ENCODE measurements around the gene BABAM1. TPM values are rescaled to one million over a fixed set of nuclear protein-coding genes. Genes with fewer than 3 reads are reported as not detected.
A peak's percentile ranks its signal among the peaks of the same experiment; 100 is the strongest.

Gene BABAM1
- total RNA-seq, 1 experiment from 2014 or later: 166 TPM

DNA sequence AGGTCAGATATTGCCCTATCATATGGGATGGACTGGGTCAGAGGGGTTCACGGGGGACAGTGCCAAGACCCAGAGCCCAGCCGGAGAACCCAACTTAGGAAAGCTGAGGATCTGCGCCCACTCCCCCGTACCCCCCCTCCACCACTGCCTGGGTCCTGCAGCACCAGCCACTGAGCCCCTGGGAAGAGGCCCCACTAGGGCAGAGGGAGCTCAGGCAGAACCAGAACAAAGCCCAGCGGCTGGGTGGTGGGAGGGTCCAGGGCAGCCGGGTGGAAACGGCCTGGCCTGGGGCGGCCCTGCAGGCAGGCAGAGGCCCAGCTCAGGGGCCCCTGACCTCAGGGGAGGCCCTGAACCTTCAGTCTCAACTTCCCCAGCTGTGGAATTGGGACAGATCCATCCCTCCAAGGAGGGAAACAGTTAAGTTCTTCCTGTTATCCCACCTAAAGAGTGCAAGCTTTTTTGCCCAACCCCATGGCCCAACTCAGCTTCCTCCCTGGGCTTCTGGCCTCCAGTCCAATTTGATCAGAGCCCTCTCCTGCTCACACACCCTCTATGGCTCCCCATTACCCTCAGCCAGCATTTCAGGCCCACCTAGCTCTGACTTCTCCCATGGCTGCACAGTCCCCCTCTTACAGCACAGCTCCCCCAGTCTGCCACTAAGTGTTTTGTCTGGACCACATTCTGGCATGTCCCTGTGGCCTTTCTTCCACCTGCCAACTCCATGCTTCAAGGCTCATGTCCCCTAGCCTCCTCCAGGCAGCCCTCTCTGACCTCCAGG, 24.6 kb upstream of the BABAM1 start:
- in situ Hi-C loops (cut with HindIII; ENCODE audit: low sequenced_read_pairs): no loop called here
- DNase-seq (ENCODE audit: low spot score): no peak

GRCh38 chr19:17243211-17243829, 23.9 kb upstream of the BABAM1 start:
- in situ Hi-C loops (cut with HindIII; ENCODE audit: low sequenced_read_pairs): no loop called here
- no peak for DNase-seq (ENCODE audit: low spot score)

DNA sequence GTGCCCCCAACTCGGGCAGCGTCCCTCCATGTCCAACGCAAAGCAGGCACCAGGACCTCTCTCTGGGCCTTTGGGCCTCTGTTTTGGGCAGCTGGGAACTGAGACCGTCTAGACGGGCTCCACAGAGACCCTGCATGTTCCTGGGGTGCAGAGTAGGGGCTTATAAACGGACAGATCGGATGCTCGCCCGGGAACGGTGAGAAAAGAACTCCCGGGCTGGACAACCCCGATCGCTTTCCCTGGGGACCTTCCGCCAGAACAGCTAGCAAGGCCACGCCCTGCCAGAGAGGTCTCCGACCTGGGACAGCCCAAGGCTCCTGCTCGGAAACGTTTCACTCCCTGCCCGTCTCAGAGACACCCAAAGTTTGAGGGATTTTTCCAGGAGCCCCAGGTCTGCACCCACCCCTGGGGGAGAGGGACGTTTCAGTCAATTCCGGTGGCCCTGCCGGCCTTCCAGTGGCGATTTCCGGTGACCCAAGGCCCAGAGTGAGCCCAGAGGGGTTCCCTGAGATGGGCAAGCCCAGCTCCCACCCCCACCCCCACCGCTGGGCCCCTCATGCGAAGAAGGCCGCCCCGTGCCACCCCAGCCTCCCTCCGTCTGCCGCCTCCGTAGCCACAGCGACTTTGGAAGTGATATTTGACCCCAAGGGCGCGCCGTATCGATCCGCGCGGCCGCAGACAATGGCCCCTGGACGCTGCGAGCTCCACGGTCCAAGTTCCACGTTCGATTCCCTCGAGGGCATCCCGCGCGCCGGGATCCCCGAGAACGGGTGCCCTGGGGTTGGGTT, 23.2 kb upstream of the BABAM1 start:
- DNase-seq (ENCODE audit: low spot score): no peak
- in situ Hi-C loops (cut with HindIII; ENCODE audit: low sequenced_read_pairs): no loop called here

DNA sequence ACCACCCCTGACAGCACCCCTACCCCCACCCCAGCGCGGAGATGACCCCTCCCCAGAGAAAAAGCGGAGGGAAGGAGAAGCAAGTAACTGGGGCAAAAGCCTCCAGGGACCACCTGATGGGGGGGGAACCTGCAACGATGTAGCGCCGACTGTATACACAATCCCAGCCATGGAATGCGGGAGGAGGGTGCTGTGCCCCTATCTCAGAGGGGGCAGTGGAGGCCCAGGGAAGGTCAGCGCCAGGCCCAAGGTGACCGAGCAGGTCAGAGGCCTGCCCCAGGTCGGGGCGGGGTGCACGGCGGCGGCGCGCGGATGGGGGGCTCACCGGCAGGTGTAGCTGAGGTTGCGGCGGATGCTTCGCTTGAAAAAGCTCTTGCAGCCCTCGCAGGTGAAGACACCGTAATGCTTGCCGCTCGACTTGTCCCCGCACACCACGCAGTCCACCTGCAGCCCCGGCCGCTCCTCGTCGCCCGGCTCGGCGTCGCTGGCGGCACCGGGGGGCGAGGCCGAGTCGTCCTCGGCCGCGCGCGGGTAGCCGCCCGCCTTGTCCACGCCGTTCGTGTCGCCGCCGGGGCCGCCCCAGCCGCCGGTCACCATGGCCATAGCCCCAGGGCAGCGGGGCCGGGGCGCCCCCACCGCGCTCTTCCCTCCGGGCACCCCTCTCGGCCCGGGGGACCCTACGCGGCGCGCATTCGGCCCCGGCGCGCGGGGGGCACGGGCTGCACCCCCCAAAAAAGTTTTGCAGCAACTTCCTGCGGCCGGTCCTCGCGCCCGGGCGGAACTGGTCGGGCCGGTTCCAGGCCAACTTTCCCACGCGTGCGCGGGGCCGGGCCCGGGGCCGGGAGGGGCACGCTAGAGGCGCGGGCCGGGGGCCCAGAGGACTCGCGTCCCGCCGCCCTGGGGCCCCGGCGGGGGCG, 22.4 kb upstream of the BABAM1 start:
- no peak for DNase-seq (ENCODE audit: low spot score)

DNA sequence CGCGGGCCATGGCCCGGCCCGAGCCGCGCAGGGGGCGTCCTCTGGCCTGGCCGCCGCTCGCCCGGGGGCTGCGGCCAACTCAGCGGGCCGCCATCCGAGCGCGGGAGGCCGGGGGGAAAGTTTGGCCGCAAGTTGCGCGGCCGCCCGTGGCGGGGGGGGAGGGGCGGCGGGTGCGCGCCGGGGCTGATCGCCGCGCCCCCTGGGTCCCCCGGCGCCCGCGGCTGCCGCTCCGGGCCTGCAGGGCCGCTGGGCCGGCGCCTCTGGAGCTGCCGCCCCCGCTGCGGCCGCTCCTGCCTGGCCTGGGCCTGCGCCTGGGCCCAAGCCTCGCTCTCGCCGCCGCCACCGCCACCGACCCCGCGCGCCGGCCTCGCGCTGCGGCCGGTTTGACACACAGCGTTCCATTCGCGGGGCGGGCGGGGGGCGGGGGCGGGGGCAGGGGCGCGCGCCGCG, 21.7 kb upstream of the BABAM1 start, which contains the start of gene NR2F6:
Gene NR2F6, minus strand, starts transcription at position 385 of the 450 bp plus-strand sequence. CDS start 699 bp downstream, outside the sequence.
- in situ Hi-C loops (cut with HindIII; ENCODE audit: low sequenced_read_pairs): no loop called here
- no peak for DNase-seq (ENCODE audit: low spot score)

More for the DNA sequence above, 22.4 kb upstream of the BABAM1 start:
- in situ Hi-C loops (cut with HindIII; ENCODE audit: low sequenced_read_pairs): no loop called here

GRCh38 chr19:17246681-17247425, 20.4 kb upstream of the BABAM1 start:
- DNase-seq (ENCODE audit: low spot score): no peak
- in situ Hi-C loops (cut with HindIII; ENCODE audit: low sequenced_read_pairs): no loop called here

- in situ Hi-C loops (cut with HindIII; ENCODE audit: low sequenced_read_pairs): no loop called here
Measured at GRCh38 chr19:17248011-17248776, 19.0 kb upstream of the BABAM1 start.

DNA sequence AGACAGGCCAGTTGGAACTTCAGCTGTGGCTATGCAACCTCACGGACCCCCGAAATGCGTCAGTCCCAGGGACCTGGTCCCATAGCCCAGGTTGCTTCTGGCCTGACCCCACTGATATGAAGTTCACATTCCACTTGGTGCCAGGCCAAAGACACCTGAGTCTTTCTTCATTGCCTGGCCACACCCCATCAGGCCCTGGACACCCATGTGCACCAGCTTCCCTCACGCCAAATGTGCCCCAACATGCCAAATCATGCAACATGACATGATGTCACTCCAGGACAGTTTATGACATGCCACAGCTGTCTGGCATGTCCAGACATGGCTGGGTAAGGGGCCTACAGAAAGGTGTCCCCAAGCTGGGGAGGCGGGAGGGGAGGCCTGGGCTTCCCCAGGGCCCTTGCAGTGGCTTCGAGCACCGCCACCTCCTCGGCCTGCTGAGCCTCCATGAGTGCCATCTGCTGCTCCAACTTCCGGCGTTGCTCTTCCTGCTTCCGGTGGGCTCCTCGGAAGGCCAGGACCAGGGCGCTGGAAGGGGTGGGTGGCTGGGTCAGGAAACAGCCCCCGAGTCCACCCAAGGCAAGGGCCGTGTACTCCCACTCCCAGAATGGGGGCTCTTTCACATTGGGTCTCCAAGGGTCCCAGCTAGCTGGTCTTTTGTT, 17.2 kb upstream of the BABAM1 start:
- in situ Hi-C loops (cut with HindIII; ENCODE audit: low sequenced_read_pairs): no loop called here
- DNase-seq (ENCODE audit: low spot score): no peak

More at GRCh38 chr19:17248011-17248776, 19.0 kb upstream of the BABAM1 start:
- no peak for DNase-seq (ENCODE audit: low spot score)

DNA sequence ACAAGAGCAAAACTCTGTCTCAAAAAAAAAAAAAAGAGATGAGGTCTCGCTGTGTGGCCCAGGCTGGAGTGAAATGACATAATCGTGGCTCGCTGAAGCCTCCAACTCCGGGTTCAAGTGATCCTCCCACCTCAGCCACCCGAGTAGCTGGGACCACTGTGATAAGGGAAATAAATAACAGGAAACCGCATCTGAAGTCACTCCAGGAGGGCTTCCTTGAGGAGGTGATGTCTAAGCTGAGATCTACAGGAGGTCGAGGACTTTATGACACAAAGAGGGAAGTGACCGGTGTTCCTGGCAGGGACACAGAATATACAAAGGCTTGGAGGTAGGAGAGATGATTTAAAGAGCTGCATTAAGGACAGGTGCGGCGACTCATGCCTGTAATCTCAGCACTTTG, 12.6 kb upstream of the BABAM1 start:
- DNase-seq (ENCODE audit: low spot score): no peak
- in situ Hi-C loops (cut with HindIII; ENCODE audit: low sequenced_read_pairs): no loop called here

DNA sequence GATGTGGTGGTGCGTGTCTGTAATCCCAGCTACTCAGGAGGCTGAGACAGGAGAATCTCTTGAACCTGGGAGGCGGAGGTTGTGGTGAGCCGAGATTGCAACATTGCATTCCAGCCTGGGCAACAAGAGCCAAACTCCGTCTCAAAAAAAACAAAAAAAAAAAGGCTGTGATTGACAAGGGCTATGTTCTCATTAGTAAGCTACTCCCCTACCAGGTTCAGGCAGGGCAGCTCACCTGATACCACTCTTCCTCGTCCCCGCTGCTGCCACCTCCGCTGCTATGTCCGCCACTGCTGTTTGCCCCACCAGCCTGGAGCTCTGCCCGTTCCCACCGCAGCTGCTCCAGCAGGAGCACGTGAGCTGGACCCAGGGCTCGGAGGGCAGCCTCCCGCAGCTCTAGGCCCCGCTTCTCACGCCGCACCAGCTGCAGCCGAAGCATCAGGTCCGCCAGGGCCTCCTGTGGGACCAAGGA, 12.1 kb upstream of the BABAM1 start:
- in situ Hi-C loops (cut with HindIII; ENCODE audit: low sequenced_read_pairs): no loop called here
- DNase-seq (ENCODE audit: low spot score): no peak

DNA sequence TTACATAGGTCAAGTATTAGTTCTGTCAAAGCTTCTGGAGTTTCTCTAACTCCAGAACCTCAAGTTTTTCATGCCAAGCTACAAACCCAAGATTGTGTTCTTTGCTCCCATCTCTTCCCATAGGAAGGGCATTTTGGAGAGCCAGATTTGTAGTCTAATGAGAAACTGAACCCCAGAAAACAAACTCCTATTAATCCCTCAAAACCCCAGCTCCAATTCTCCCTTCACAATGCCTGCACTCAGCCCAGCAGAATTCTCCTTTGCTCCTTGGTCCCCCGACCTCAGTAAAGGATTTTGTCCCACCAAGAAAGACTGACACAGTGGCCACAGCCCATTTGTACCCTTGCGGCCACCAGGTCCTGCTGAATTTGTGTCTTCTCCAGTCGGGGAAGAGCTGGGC, 11.1 kb upstream of the BABAM1 start:
- DNase-seq (ENCODE audit: low spot score): no peak
- in situ Hi-C loops (cut with HindIII; ENCODE audit: low sequenced_read_pairs): no loop called here

DNA sequence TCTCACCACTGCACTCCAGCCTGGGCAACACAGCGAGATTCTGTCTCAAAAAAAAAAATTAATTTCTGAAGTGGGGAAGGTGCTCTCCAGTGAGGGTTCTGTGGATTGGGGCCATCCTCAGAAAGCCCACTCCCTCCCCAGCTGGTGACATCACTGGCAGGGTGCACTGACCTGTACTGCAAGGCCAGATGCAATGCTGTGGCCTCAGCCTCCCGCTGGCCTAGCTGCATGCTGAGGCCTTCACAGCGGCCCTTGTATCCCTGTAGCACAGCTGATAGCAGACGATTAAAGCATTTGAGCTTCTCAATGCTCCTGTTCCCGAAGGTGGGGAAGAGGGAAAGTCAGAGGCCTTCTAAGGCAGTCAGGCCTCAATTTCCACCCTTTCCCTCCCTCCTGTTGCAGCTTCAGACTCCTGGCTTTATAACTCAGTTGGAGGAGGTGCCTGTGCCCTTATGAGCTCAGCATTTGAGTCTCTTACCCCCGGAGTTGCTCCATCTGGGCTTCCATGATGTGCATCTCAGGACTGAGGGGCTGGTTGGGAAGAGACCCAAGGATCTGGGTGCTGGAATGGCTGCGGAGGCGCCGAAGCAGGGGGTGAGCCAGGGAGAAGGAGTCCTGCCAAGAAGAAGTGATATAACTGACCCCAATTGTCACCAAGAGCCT, 8.0 kb upstream of the BABAM1 start:
- in situ Hi-C loops (cut with HindIII; ENCODE audit: low sequenced_read_pairs): no loop called here
- DNase-seq (ENCODE audit: low spot score): no peak

GRCh38 chr19:17259934-17260333, 7.3 kb upstream of the BABAM1 start:
- in situ Hi-C loops (cut with HindIII; ENCODE audit: low sequenced_read_pairs): no loop called here
- DNase-seq (ENCODE audit: low spot score): no peak

DNA sequence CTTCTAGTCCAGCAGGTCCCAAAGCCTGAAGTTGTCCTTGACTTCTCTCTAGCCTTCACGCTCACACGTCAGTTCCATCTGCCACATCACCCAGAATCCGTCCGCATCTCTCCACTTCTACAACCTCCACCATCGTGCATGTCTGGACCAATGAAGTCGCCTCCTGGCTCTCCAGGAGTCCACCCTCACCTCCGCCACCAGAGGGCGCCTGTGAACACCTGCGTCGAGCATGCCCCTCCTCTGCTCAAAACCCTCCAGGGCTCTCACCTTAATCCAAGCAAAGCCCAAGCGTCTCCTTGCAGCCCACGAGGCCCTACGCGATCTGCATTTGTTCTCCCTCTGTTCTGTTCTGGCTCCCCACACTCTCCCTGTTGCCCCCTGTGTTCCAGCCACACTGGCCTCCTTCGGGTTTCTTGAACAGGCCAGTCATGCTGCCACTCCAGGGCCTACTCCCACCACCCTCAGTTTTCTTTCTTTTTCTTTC, 6.4 kb upstream of the BABAM1 start:
- peak; percentile 63 for DNase-seq (ENCODE audit: low spot score)
- in situ Hi-C loops (cut with HindIII; ENCODE audit: low sequenced_read_pairs): no loop called here

DNA sequence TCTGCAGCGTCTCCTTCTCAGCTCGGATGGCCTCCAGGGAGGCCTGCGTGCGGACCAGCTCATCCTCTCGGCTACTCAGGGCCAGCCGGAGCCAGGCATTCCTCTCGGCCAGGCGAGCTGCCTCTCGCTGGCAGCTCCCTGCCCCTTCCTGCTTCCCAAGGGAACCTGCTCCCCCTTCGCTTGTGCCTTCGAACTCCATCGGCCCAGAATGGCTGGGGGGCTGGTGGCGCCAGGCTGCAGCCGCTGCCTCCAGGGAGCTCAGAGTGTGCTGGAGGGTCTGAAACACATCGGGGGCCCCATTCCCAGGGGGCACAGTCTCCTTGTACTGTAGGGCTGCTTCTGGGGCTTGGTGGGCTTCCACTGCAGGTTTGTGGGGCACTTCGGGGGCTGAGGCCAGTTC, 4.7 kb upstream of the BABAM1 start:
- DNase-seq (ENCODE audit: low spot score): no peak
- in situ Hi-C loops (cut with HindIII; ENCODE audit: low sequenced_read_pairs): no loop called here
